ENCODE results near the gene DUSP22. TPM values are rescaled to one million over a fixed set of nuclear protein-coding genes. Genes with fewer than 3 reads are reported as not detected.

DUSP22 gene
- total and polyA plus RNA-seq, 2 of the 8 experiments (the other 6 are each of a cell fraction or from before 2014, with no cell fraction given): 15.5 to 32.4 TPM

- H3K14ac ChIP-seq (ENCODE audit: insufficient read length): no peak overlapping the region
- H3K4ac ChIP-seq (replicated peaks; ENCODE audit: insufficient read length, low read depth, low read length): no peak overlapping the region
- H3K79me1 ChIP-seq (ENCODE audit: low read depth, low read length): no peaks in the 10 kb centered on the region
- no peak for DNase-seq (ENCODE audit: low read depth in 1 of 2, low spot score in 2 of 2)
- ChIA-PET POLR2A (ENCODE audit: partially characterized antibody) (no interaction called here), CTCF (ENCODE audit: partially characterized antibody) (no interaction called here)
- H3K4me3 ChIP-seq (ENCODE audit: extremely low read depth in 1 of 4, insufficient read depth in 2 of 4, low read depth in 3 of 4, low read length in 4 of 4): no peak overlapping the region
- H4K5ac ChIP-seq (ENCODE audit: insufficient read length, low read depth, low read length): no peak overlapping the region
- no peak overlapping the region for H3K18ac ChIP-seq (ENCODE audit: extremely low read depth, low read length)
- H3K23me2 ChIP-seq (ENCODE audit: low read depth, low read length): no peaks in the 10 kb centered on the region
- no peak overlapping the region for H3K23ac ChIP-seq (ENCODE audit: insufficient read length)
- no peak overlapping the region for H2BK20ac ChIP-seq (ENCODE audit: low read length)
- no peak overlapping the region for H2BK5ac ChIP-seq (ENCODE audit: low read depth, low read length)
- H3K4me1 ChIP-seq (replicated peaks in 1 of 4; ENCODE audit: control insufficient read depth in 3 of 4, insufficient read depth in 4 of 4, low read length in 3 of 4): no peaks in the 10 kb centered on the region
- peaks cover 37 to 58% of the 10 kb centered on the region in 2 experiments for H3K9me3 ChIP-seq (ENCODE audit: insufficient read depth in 2 of 2, low read depth in 1 of 2, low read length in 1 of 2)
- H3K4me2 ChIP-seq (ENCODE audit: insufficient read depth in 1 of 2, low read depth in 2 of 2, low read length in 2 of 2): no peak overlapping the region
- H4K91ac ChIP-seq (replicated peaks; ENCODE audit: insufficient read length, low read length): no peak overlapping the region
- no peaks in the 10 kb centered on the region for H3K27me3 ChIP-seq (replicated peaks in 1 of 4; ENCODE audit: control insufficient read depth in 3 of 4, extremely low read depth in 1 of 4, insufficient read depth in 3 of 4, low read length in 3 of 4)
- H2AK5ac ChIP-seq (ENCODE audit: low read depth, low read length): no peak overlapping the region
- no peak overlapping the region for H3K27ac ChIP-seq (ENCODE audit: low read depth, low read length)
- no peaks in the 10 kb centered on the region for H3K79me2 ChIP-seq (ENCODE audit: control insufficient read depth in 1 of 2, insufficient read depth in 2 of 2, low read length in 2 of 2)
- H2BK120ac ChIP-seq (replicated peaks; ENCODE audit: low read depth, low read length): no peak overlapping the region
- H2AFZ ChIP-seq (ENCODE audit: low read length): no peak overlapping the region
- no peaks in the 10 kb centered on the region for H3K36me3 ChIP-seq (ENCODE audit: control insufficient read depth in 2 of 4, insufficient read depth in 4 of 4, low read length in 3 of 4)
- H3K56ac ChIP-seq (replicated peaks; ENCODE audit: insufficient read length, low read depth, low read length): no peak overlapping the region
- H4K8ac ChIP-seq (ENCODE audit: extremely low read depth, insufficient read depth, low read length): no peak overlapping the region
- H3K9ac ChIP-seq (replicated peaks in 1 of 4; ENCODE audit: extremely low read depth in 1 of 4, low read depth in 3 of 4, low read length in 3 of 4): no peak overlapping the region
- 89% methylated on average over 7 of the region's 7 CpGs; no CpG with 5 or more reads in 1 of the 2 experiments for WGBS, 2 experiments (ENCODE audit: extremely low coverage in 1 of 2, insufficient coverage in 1 of 2, insufficient read length in 1 of 2, insufficient replicate concordance in 2 of 2, low coverage in 1 of 2, low lambda C conversion rate in 2 of 2, missing lambda C conversion rate in 1 of 2)
- no peak for FAIRE-seq
- H2BK15ac ChIP-seq (ENCODE audit: low read length): no peak overlapping the region
- no peak overlapping the region for H2BK12ac ChIP-seq (ENCODE audit: low read depth, low read length)
- no peaks in the 10 kb centered on the region for H4K20me1 ChIP-seq (replicated peaks in 1 of 2; ENCODE audit: control insufficient read depth in 1 of 2, insufficient read depth in 2 of 2, low read length in 2 of 2)
- TF ChIP-seq NANOG (IDR thresholded peaks at IDR 0.05; ENCODE audit: insufficient read depth, low read depth, low read length, poor library complexity, severe bottlenecking) (no peak), POLR2AphosphoS5 (IDR thresholded peaks at IDR 0.05; ENCODE audit: low read depth, low read length) (no peak)
- TF ChIP-seq, protein P1, sequence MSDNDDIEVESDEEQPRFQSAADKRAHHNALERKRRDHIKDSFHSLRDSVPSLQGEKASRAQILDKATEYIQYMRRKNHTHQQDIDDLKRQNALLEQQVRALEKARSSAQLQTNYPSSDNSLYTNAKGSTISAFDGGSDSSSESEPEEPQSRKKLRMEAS (IDR thresholded peaks at IDR 0.05): no peak
Observed at GRCh38 chr6:281469-282103, 10.7 kb upstream of the DUSP22 start.
